ENCODE measurements around the gene TBPL1.

DNA sequence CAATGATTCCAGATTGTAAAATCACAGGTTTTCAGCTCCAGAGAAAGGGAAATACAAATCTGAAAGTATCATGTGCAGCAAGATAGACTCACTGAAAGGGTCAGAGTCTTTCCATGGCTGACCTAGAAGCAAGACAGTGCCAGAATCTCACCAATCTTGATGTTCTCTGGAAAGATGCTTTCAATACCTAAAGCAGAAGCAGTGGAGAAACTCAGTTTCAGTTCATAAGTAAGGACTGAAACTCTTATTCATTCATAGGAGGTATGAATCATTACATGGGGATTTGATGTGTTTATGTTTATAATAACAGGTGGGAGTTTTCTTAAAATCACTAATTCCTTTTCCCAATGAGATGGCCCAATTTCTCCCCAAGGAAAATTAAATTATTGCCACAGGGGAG, 56.9 kb downstream of the TBPL1 start:
- TF ChIP-seq, protein P1, sequence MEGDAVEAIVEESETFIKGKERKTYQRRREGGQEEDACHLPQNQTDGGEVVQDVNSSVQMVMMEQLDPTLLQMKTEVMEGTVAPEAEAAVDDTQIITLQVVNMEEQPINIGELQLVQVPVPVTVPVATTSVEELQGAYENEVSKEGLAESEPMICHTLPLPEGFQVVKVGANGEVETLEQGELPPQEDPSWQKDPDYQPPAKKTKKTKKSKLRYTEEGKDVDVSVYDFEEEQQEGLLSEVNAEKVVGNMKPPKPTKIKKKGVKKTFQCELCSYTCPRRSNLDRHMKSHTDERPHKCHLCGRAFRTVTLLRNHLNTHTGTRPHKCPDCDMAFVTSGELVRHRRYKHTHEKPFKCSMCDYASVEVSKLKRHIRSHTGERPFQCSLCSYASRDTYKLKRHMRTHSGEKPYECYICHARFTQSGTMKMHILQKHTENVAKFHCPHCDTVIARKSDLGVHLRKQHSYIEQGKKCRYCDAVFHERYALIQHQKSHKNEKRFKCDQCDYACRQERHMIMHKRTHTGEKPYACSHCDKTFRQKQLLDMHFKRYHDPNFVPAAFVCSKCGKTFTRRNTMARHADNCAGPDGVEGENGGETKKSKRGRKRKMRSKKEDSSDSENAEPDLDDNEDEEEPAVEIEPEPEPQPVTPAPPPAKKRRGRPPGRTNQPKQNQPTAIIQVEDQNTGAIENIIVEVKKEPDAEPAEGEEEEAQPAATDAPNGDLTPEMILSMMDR (conservative IDR thresholded peaks at IDR 0.05; ENCODE audit: low read length): no peak
- no peak for TF ChIP-seq EZH2phosphoT487 (IDR thresholded peaks at IDR 0.05; ENCODE audit: borderline replicate concordance)

Data from Loucy (cell line).